Measurements from ENCODE around the gene SELENOP. TPM values are rescaled to one million over a fixed set of nuclear protein-coding genes. Genes with fewer than 3 reads are reported as not detected.
"Not testable (repeated sequence)": the region's sequence is repeated elsewhere in the genome, so short reads cannot be mapped to it uniquely, and the experiment has no call there.

Gene SELENOP
- total RNA-seq, 1 experiment from 2014 or later: 5.3 TPM

- no peaks in the 10 kb centered on the region for H3K79me2 ChIP-seq (ENCODE audit: low read depth)
- H3K36me3 ChIP-seq (ENCODE audit: low read depth): no peaks in the 10 kb centered on the region
- no peak overlapping the region for H3K4me2 ChIP-seq
- no peak overlapping the region for H2AFZ ChIP-seq
- intact Hi-C loops (cut with micrococcal nuclease; ENCODE audit: unreplicated experiment): no loop called here
- POLR2A ChIA-PET (ENCODE audit: unreplicated experiment): no interaction called here
- BruUV-seq (replicated peaks): no TSS peak
- no peak overlapping the region for H3K4me3 ChIP-seq
- H3K9me2 ChIP-seq (ENCODE audit: insufficient read depth): no peaks in the 10 kb centered on the region; the same call in 1 of the 2 replicates
- H3K4me1 ChIP-seq (replicated peaks; ENCODE audit: insufficient read depth): no peaks in the 10 kb centered on the region; the same call in 1 of the 2 replicates
- DNase-seq: no peak
- CTCF ChIA-PET: no interaction called here
- no peaks in the 10 kb centered on the region for H4K20me1 ChIP-seq (ENCODE audit: insufficient read depth)
- no peak for TF ChIP-seq EZH2 (IDR thresholded peaks at IDR 0.05; ENCODE audit: low read depth)
- TF ChIP-seq CTCF (conservative IDR thresholded peaks at IDR 0.05): no peak
- no peak overlapping the region for H3K27ac ChIP-seq
- H3F3A ChIP-seq (ENCODE audit: insufficient read depth, low read depth): no peaks in the 10 kb centered on the region
- no peaks in the 10 kb centered on the region for H3K27me3 ChIP-seq (ENCODE audit: insufficient read depth, low read depth)
- H3K9me3 ChIP-seq (ENCODE audit: insufficient read depth, low read depth): no peaks in the 10 kb centered on the region
Measured at GRCh38 chr5:42848545-42848944, 36.9 kb upstream of the SELENOP start.

GRCh38 chr5:42844408-42844807 is 32.7 kb upstream of the SELENOP start:
- intact Hi-C loops (cut with micrococcal nuclease; ENCODE audit: unreplicated experiment); CTCF ChIA-PET: not testable (repeated sequence)

GRCh38 chr5:42843675-42844292 is 32.1 kb upstream of the SELENOP start:
- BruUV-seq (replicated peaks): no TSS peak

More at GRCh38 chr5:42844408-42844807, 32.7 kb upstream of the SELENOP start:
- H3K4me2 ChIP-seq; DNase-seq; H2AFZ ChIP-seq; H3K27me3 ChIP-seq (ENCODE audit: insufficient read depth, low read depth); H3F3A ChIP-seq (ENCODE audit: insufficient read depth, low read depth); H4K20me1 ChIP-seq (ENCODE audit: insufficient read depth); H3K9me3 ChIP-seq (ENCODE audit: insufficient read depth, low read depth); H3K4me3 ChIP-seq; H3K36me3 ChIP-seq (ENCODE audit: low read depth); H3K27ac ChIP-seq; H3K4me1 ChIP-seq (replicated peaks; ENCODE audit: insufficient read depth); BruUV-seq (replicated peaks); H3K9me2 ChIP-seq (ENCODE audit: insufficient read depth); POLR2A ChIA-PET (ENCODE audit: unreplicated experiment); H3K79me2 ChIP-seq (ENCODE audit: low read depth): not testable (repeated sequence)

More at GRCh38 chr5:42843675-42844292, 32.1 kb upstream of the SELENOP start:
- no peak overlapping the region for H2AFZ ChIP-seq
- no peaks in the 10 kb centered on the region for H3K36me3 ChIP-seq (ENCODE audit: low read depth)
- H3K4me1 ChIP-seq (replicated peaks; ENCODE audit: insufficient read depth): no peaks in the 10 kb centered on the region
- no peaks in the 10 kb centered on the region for H3K9me3 ChIP-seq (ENCODE audit: insufficient read depth, low read depth)
- H3K4me2 ChIP-seq: no peak overlapping the region
- intact Hi-C loops (cut with micrococcal nuclease; ENCODE audit: unreplicated experiment): no loop called here
- H3K27ac ChIP-seq: no peak overlapping the region
- H3K4me3 ChIP-seq: no peak overlapping the region
- H4K20me1 ChIP-seq (ENCODE audit: insufficient read depth): no peaks in the 10 kb centered on the region
- TF ChIP-seq EZH2 (IDR thresholded peaks at IDR 0.05; ENCODE audit: low read depth) (no peak), CTCF (conservative IDR thresholded peaks at IDR 0.05) (no peak)
- H3K27me3 ChIP-seq (ENCODE audit: insufficient read depth, low read depth): no peaks in the 10 kb centered on the region
- ChIA-PET CTCF (no interaction called here), POLR2A (ENCODE audit: unreplicated experiment) (no interaction called here)
- H3K79me2 ChIP-seq (ENCODE audit: low read depth): no peaks in the 10 kb centered on the region
- DNase-seq: no peak
- H3F3A ChIP-seq (ENCODE audit: insufficient read depth, low read depth): no peaks in the 10 kb centered on the region
- 0 out of 2 replicates have a peak, but pooled peaks cover 4% of the 10 kb centered on the region for H3K9me2 ChIP-seq (ENCODE audit: insufficient read depth)
